ENCODE results near the gene CSTPP1.

CSTPP1 gene

DNA sequence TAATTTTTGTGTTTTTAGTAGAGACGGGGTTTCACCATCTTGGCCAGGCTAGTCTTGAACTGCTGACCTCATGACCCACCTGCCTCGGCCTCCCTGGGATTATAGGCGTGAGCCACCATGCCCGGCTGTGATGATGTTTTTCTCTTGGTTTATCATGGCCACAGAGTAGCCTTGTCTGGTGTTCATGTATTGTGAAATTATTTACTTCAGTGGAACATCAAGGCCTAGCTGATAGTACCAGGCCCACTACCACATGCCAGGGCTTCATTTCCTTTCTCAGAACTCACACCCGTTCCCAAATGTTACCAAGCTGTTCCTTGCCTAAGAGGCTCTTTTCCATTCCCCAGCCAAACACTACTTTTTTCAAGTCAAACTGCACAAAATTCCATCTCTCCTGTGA lies 272.1 kb downstream of the CSTPP1 start:
- no peak for DNase-seq (ENCODE audit: low spot score)

Measured in LoVo (cell line).